ENCODE data around the gene SLC39A7.
"Not testable (repeated sequence)": the region's sequence is repeated elsewhere in the genome, so short reads cannot be mapped to it uniquely, and the experiment has no call there.

Gene SLC39A7

GRCh38 chr6:33206864-33207551 is 6.3 kb downstream of the SLC39A7 start:
- no peak for DNase-seq

- no peak for DNase-seq
Observed at GRCh38 chr6:33207552-33208090, 7.0 kb downstream of the SLC39A7 start.

DNA sequence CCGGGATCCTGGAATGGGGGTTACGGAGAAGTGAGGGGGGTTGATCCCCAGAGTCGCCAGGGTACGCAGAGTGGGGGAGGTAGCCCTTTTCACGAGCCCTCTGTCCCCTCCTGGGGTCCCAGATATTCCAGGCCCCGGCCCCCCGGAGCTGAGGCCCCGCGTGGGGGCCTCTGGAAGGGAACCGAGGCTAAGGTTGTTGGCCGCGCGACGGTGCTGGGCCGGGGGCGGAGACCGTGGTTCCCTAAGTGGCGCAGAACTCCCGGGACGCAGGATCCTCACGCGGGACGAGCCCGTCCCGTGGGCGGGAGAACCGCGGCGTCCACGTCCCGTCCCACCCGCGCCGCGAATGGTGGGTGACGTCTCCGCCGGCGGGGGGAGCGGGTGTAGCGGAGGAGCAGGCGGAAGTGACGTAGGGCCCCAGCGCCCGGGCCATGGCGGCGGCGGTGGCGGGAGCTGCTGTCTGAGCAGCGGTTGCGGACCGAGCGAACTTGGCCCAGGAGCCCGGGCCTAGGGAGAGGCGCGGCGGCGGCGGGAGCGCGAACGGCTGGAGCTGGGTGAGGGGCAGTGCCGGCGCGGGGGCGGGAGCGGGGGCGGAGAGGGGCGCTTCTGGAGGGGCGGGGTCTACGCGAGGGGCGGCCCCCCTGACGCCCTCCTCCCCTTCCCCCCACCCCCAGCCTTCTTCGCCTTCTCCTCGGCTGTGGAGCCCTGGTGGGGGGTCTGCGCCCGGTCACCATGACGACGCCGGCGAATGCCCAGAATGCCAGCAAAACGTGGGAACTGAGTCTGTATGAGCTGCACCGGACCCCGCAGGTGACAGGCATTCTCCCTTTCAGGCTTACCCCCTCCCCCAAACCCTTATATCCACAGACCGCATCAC is 7.7 kb downstream of the SLC39A7 start, which contains the start of gene RING1:
Gene RING1 (plus strand): TSS at position 410 of the 877 bp plus-strand sequence. CDS start 323 bp downstream, at position 733.
- DNase-seq: peak; percentile 34

DNA sequence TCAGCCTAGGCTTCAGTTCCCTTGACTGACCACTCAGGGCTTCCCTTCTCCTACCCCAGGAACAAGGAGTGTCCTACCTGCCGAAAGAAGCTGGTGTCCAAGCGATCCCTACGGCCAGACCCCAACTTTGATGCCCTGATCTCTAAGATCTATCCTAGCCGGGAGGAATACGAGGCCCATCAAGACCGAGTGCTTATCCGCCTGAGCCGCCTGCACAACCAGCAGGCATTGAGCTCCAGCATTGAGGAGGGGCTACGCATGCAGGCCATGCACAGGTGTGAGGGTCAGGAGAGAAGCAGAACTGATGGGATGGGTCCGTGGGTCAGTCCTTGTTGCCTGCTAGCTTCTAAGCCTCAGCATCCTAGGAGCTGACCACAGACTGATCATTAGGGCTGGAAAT is 9.2 kb downstream of the SLC39A7 start:
- no peak for DNase-seq

DNA sequence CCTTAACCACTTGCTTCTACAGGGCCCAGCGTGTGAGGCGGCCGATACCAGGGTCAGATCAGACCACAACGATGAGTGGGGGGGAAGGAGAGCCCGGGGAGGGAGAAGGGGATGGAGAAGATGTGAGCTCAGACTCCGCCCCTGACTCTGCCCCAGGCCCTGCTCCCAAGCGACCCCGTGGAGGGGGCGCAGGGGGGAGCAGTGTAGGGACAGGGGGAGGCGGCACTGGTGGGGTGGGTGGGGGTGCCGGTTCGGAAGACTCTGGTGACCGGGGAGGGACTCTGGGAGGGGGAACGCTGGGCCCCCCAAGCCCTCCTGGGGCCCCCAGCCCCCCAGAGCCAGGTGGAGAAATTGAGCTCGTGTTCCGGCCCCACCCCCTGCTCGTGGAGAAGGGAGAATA is 10.5 kb downstream of the SLC39A7 start:
- no peak for DNase-seq

- no peak for DNase-seq
Observed at GRCh38 chr6:33211666-33212422, 11.2 kb downstream of the SLC39A7 start.

DNA sequence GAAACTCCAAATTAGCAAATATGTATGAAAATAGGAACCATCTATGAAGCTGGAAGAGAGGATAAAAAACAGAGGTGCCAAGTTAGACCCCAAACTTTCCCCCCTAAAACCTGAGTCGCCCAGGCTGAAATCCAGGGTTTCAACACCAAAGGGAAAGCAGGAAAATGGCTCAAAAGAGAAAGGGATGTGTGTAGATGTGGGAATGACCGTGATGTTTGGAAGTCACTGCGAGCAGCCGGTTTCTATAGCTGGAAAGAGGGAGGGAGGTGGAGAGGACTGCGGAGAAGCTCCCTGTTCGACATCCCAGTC is 12.1 kb downstream of the SLC39A7 start:
- DNase-seq: no peak

- no peak for DNase-seq
Observed at GRCh38 chr6:33213166-33213988, 12.7 kb downstream of the SLC39A7 start.

DNA sequence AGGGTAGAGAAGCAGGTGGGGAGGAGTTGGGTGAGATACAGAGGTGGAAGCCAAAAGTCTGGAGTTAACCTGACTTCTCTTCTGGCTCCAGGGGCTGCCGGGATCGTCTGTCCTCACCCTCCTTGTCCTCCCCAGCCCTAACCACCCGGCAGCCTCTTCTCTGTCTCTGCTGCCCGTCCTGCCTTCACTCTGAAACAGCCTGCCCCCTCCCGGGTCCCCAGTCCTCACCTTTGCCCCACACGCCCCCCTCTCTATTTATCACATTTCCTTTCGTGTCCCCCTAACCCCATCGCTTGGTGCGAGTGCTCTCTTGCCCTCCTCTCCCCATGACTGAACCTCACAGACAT is 13.3 kb downstream of the SLC39A7 start:
- no peak for DNase-seq

DNA sequence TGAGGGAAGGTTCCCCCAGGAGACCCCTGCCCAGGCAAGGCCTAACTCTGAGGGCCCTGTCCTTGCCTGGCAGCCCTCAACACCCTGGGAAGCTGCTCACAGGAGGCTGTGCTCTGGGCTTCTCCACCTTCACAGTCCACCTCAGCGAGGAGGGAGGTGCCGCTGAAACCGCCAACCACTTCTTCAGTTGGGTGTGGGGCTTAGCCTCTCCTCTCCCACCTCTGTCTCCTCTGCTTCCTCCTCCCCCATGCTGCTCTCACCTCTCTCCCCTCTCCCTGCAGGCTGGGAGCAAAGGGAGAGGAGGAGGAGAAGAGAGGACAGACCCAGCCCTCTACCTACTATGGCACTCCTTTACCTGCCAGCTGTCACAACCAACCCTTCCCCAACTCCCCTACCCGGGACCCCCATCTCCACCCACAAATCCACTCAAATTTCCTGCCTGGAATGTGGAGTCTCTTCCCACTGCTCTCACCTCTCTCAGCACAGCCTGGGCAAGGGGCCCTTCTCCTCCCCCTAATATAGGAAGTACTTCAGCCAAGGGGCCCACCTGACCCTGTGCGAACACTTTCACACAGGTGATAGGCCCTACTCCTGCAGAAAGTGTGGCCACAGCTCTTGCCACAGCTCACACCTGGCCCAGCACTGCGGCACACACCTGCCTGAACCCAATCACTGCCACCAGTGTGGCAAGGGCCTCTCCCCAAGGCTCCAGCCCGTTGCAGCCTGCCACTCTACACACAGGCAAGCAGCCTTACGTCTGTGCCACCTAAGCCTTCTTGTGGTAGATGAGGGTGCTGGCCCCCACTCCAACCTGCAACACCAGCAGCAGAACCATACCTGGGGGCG is 14.8 kb downstream of the SLC39A7 start:
- DNase-seq: no peak

GRCh38 chr6:33216117-33216649 is 15.5 kb downstream of the SLC39A7 start:
- DNase-seq: no peak

DNA sequence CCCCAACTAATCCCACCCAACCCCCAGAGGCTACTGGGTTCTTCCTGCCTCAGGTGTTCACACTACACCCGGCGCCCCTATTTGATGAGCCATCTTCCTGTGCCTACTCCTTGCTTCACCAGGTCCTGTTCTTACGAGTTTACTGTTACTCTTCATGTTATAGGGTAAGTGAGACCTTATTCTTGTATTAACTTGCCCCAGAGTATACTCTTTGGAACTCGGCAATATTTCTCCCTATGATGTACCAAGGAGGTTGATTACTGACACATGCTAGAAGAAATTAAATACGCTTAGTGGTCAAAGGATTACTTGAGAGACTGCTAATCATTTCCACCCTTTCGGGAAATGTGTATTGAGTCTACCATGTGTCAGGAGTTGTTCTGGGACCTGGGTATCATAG is 16.6 kb downstream of the SLC39A7 start:
- DNase-seq: no peak

- DNase-seq: no peak
Observed at GRCh38 chr6:33217681-33218080, 17.0 kb downstream of the SLC39A7 start.

- not testable (repeated sequence) for DNase-seq
Observed at GRCh38 chr6:33226503-33227120, 25.9 kb downstream of the SLC39A7 start.

DNA sequence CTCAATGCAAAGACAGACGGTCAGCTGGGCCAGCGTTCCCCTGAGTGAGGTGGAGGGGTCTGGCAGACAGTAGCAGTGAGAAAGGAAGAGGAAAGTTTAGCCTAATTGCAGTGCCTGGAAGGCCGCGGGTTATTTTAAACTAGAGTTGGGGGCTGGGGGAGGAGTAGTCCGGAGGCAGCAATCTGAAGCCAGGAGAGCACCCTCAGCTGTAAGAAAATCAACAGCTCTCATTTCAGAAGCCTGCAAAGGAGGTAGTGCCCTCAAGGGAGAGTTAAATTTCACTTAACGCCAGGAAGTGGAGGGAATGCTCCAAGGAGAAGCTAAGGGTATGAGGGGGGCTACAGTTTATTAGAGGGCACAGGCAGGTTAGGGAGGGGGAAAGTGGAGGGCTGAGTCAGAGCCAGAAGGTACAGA is 34.6 kb downstream of the SLC39A7 start:
- peak; percentile 39 for DNase-seq

- DNase-seq: no peak
Observed at GRCh38 chr6:33236328-33236727, 35.7 kb downstream of the SLC39A7 start.

- DNase-seq: no peak
Observed at GRCh38 chr6:33236852-33237251, 36.2 kb downstream of the SLC39A7 start.

DNA sequence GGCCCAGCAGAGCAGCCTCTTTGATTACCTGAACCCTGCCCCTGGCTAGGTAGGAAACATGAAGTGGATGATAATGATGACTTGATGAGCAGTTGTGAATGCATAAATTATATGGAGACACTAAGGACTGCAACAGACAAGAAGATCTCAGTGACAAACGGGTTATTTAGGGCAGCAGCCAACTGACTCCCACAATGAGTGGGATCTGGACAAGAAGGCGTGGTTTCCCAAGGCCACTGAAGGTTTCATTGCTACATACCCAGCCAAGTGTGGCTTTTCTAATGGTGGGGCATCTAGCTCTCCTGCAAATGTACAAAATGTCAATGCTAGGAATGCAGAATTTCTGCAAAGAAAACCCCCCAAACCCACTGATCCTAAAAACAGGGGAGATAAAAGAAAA is 37.1 kb downstream of the SLC39A7 start:
- no peak for DNase-seq

GRCh38 chr6:33241968-33242367 is 41.3 kb downstream of the SLC39A7 start:
- no peak for DNase-seq

DNA sequence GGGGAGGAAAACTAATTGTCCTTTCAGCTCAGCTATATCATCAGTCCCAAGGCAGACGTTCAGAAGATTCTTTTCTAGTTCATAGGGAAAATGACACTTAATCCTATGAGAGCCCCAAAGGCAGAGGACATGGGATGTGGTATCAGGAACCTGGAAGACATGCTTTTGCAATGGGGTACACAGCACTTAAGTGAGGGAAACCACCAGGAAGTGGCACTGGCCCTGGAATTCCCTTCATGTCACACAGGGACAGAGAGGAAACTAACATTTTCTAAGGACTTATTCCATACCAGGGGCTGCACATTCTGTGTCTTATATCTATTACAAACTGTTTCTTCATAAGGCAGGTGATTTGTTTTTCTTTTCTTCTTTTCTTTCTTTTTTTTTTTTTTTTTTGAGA is 42.8 kb downstream of the SLC39A7 start:
- DNase-seq: no peak

All from DMS79 (cell line).